Stimulated activated CD8-positive, alpha-beta memory T cell treated with anti-CD3 and anti-CD28 coated beads, Interleukin-7, amount 100 ng/mL, for 1 hour (primary cell): ENCODE measurements around the gene RNF126.
"Not testable (repeated sequence)": the region's sequence is repeated elsewhere in the genome, so short reads cannot be mapped to it uniquely, and the experiment has no call there.

Source experiments
- DNase-seq, 2 donors: peaks; one replicate each; pipeline ENCODE4 v3.0.0-alpha.2; 2020; ENCODE audit warnings: low read depth in 2 of 2

Gene RNF126

DNA sequence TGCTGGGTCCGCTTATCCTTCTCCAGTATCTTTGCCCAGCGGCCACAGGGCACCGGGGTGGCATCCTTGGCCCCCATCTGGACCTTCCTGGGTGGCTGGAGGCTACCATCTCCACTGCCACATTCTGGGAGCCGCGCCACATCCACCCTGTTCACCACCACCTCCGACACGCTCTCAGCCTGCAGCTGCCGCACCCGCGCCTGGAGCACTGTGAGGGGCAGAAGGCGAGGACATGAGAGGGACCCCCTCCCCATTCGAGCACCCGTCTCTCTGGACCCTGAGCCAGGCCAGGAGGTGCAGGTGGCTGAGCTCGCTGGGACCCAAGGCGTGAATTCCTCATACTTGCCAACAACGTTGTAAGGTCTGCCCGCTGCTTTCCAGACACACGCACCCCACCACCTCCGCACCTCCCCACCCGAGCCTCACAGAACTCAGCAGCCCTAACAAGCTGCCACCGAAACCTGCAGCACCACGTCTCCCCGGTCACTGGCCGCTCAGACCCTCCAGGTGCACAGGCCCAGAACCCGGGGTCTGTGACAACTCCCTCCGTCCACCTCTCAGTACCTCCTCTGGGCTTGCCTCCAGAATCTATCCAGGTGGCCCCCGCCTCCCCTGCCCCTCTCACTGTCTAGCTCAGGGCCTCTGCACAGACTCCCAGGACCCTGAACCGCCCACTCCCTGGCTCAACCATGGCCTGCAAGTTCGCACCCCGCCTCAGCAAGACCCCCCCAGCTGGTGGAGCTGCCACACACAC is 32.9 kb downstream of the RNF126 start:
- DNase-seq = no peak

DNA sequence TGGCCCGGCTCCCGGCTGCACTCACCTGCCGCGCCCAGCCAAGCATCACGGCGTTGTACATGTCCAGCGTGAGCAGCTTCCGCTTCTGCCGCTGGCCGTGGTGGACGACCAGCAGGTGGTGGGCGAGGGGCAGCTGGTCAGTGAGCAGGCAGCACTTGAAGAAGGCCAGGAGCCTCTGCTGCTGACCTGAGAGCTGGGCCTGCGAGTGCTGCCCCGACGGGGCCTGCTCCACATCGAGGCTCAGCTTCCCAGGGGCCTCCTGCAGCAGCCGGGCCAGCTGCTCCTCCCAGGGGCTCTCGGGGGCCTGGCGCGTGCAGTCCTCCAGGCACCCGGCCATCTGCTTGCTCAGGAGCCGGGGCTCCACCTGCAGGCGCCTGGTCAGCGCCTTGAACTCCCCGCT is 33.5 kb downstream of the RNF126 start:
- DNase-seq = not testable (repeated sequence)

DNA sequence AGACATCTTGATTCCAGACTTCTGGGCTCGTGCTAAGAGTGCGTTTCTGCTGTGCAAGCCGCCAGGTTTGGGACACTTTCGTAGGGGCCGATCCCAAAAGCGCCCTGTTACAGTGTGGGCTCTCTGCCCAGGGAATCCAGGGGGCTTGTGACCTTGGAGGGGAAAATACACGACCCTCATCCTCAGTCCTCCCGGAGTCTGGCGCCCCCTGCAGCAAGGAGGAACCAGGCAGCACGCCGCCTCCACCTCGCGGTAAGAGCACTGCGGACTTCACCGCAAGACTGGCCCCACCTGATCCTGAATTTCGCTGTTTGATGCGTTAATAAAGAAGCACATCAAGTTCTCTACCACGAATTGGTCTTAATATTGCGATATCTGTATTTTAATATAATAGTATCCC is 34.8 kb downstream of the RNF126 start:
- no peak for DNase-seq

DNA sequence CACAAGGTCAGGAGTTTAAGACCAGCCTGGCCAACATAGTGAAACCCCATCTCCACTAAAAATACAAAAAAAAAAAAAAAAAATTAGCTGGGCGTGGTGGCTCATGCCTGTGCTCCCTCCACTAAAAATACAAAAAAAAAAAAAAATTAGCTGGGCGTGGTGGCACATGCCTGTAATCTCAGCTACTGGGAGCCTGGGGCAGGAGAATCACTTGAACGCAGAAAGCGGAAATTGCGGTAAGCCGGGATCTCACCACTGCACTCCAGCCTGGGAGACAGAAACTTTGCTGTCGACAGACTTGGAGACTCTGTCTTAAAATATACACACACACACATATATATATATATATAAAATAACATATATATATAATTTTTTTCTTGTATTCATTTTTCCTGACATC is 36.4 kb downstream of the RNF126 start:
- not testable (repeated sequence) for DNase-seq

DNA sequence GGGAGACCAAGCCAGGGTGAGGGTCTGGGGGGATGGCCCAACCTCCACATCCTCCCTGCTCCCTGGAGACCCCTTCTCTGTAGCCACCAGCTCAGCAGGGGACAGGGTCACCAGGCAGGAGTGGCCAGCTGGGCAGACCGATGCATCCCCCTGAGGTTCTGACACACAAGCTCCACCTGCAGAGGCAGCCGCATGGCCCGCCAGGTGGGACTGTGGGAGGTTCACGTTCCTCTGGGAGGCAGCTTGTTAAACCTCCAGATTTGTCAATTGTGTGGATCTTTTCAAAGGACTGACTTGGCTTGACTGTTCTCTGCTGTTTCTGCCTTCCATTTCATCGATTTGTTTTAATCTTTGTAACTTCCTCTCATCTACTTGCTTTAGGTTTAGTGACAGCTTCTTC is 37.8 kb downstream of the RNF126 start:
- no peak for DNase-seq

DNA sequence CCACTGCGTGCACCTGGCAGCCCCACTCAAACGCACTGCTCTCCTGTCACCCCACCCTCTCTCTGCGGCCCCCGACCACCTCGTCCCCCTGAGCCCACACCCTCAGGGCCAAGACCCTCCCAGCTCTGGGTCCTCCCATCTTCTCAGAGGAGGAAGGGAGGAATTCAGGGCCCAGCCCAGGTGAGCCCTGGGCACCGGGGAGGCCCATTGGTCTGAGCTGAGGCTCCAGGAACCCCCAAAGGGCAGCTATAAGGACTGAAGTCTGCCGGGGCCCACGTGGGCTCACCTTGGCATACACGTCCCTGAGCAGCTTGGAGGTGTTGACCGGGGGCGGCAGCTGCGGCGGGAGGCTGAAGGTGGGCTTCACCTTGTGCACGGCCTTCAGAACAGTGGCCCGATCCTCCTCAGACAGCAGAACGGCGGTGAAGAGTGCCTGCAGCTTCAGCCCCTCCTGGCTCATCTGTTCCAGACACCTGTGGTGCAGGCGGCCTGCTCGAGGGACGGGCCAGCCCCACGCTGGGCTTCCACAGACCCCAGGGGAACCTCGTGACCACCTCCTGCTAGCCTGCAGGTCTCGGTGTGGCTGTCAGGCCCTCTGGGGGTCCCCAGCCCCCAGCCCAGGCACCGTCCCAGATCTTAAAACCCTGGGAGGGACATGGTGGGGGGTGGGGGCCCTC is 38.4 kb downstream of the RNF126 start:
- no peak for DNase-seq

DNA sequence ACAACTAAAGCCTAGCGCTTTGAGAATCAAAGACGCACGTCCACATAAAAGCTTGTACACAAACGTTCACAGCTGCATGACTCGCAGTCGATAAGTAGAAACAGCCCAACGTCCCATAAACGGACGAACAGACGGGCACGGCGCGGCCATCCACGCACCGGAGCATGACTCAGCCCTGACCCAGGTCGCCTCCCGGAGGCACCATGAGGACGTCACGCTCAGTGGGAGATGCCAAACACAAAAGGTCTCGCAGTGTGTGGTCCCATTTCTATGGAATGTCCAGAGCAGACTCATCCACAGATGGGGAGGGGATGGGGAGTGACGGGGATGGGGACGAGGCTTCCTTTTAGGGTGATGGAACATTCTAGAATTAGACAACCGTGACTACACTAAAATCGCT is 39.0 kb downstream of the RNF126 start:
- no peak for DNase-seq

DNA sequence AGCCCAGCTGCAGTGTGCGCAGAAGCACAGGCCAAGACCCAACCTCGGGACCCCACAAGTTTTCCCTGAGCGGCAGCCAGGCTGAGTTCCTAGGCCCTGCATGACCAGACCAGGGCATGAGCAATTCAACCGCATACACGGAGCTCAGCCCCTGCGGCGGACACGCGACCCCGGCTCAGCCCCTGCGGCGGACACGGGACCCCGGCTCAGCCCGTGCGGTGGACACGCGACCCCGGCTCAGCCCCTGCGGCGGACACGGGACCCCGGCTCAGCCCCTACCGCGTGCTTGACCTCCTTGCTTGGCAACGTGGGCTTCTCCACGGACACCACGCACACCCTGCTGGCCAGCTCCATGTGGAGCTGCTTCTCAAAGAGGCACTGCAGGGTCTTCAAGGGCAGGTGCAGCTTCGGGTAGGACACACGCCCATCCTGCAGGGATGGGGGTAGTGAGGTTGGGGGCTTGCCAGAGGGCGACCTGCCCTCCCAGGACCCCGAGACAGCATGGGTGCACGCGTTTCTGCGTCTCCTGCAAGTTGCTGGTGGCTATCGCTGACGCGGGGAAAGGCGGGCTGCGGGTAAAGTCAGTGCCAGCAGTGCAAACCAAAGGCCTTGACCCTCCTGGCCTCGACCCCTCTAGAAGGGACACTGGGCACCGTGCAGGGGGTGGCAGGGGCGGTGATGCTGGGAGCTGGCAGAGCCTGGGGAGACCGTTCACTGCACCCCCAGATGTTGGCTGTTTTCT is 39.7 kb downstream of the RNF126 start:
- no peak for DNase-seq

DNA sequence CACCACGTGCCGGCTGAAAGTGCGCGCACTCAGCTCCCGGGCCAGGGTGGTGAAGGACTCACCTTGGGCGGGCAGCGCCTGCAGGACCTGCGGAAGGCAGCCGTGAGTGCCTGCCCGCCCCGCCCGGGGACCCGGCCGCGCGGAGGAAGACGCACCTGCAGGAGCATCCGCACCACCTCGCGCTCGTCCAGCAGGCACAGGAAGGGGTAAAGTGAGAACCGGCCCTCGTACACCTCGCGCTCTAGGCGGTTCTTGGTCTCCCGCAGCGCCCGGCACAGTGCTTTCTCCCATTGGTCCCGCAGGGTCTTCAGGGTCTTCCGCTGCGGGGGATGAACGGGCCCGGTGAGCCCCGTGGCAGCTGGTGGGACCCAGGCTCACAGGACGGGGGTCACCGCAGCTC is 40.3 kb downstream of the RNF126 start:
- DNase-seq = no peak

DNA sequence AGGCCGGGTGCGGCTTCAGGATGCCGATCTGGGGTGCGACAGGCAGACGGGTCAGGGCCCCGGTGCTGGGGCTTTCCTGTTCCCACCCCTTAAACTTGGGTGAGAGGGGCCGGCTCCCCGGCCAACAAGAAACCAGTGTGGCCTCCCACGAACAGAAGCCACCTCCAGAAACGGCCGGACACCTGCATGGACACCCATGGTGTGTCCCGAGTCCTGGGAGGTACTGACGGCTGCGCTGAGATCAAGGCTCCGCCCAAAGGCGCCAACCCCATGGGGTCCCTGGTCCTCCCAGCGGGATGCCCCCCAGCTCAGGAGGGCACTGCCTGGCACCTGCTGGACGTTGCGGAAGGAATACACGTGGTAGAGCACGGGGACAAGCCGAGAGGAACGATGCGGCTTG is 41.2 kb downstream of the RNF126 start:
- DNase-seq = no peak

DNA sequence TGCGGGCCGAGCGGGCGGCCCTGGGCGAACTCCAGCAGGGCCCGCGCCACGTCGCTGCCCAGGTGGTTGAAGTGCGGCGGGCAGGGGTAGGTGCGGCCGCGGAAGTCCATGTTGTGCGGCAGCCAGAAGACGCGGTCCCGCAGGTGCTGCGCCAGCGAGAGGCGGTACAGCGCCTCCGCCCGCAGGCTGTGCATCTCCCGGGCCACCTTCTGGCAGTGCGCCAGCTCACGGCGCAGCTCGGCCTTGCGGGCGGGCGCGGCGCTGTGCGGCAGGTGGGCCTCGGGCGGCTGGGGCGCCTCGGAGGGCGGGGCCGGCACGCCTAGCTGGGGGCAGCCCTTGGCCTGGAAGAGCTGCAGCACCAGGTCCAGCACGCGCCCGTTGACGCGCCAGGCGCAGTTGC is 41.8 kb downstream of the RNF126 start:
- DNase-seq = not testable (repeated sequence)

DNA sequence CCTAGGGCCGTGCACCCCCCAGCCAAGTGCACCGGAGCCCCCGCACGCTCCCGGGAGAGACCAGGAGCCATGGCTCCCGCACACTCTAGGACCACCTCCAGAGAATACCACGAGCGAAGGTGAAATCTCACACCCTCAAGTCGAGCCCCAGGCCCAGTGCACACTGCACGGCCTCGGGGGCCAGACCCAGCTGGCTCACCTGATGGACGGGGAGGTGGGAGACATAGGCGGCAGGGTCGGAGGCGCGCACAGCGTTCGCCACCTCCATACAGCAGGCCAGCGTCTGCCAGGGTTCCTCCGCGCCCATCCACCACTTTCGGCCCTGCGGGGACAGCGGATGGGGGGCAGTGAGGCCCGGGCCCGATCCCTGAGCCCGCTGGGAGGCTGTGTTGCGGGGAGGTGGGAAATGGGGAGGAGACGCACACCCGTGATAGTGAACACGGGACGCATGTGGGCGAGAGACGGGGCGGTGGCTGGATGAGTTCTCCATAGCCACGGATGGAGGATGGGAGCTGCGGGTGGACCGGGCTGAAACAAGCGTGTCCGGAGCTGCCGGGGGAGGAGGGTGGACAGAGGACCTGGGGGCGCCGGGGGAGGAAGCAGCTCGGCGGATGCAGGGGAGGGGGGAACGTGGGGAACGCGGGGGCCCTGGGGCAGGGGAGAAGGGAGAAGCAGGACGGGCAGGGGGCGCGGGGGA is 42.7 kb downstream of the RNF126 start:
- DNase-seq = no peak

DNA sequence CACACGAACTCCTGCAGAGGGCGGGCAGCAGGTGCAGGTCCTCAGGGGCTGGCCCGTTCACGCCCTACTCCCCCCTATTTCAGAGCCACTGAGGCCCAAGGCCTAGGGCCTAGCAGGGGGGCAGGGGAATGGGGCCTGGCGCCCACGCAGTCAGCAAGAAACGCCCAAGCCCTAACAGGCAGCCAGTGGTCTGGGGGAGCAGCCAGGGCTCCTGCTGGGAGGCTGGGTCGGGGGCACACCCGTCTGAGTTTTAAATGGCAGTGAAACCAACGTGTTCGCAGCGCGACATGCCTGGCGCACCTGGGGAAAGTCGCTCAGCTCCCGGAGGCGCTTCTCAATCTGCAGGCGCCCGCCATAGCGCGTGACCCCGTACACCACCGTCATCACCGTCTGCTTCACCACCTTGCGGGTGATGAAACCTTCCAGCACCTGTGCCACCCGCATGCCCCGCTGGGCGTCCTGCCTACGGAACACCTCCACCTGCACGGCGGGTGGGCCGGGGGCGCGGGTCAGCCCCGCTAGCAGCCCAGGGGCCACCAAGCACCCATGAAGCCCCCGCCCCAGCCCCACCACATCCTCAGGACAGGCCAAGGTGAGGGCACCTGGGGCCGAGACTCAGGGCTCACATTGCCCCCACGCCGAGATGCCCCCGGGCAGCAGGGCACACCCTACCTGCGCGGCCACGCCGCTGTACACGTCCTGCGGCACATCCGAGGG is 43.6 kb downstream of the RNF126 start:
- DNase-seq = no peak

DNA sequence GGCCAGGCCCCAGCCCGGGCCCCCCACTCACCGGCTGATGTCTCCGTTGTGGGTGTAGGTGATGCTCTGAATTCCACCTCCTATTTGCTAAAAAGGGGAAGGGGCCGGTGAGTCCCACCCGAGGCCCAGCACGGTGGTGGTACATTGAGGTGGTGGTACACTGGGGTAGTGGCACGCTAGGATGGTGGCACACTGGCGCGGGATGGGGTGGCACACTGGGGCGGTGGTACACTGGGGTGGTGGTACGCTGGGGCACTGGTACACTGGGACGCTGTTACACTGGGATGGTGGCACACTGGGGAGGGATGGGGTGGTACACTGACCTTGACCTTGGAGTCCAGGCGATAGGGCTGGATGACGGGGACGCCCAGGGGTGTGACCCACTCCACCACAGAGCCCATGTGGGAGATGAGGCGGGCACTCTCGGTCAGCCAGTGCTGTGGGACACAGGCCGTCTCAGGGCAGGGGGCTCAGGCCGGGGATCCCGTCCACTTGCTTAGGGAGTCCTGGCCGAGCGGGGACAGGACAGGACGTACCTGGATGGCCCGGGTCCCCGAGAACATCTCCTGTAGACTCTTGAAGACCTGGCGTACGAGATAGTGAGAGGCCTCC is 44.2 kb downstream of the RNF126 start:
- no peak for DNase-seq

DNA sequence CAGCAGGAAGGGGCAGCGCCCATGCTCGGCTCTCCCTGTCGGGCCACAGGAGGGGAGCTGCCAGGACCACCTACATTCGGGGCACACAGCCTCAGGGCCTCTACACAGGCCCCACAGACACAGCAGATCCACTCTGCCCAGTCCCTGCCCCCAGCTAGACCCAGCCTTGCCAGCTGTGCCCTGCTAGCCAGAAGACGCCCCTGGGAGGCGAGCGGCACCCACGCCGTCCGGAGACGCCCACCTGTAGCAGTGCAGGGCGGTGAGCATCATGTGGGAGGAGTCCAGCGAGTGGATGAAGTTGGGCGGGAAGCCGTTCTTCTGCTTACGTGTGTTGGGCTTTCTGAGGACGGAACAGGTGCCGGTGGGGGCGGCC is 44.8 kb downstream of the RNF126 start:
- no peak for DNase-seq

DNA sequence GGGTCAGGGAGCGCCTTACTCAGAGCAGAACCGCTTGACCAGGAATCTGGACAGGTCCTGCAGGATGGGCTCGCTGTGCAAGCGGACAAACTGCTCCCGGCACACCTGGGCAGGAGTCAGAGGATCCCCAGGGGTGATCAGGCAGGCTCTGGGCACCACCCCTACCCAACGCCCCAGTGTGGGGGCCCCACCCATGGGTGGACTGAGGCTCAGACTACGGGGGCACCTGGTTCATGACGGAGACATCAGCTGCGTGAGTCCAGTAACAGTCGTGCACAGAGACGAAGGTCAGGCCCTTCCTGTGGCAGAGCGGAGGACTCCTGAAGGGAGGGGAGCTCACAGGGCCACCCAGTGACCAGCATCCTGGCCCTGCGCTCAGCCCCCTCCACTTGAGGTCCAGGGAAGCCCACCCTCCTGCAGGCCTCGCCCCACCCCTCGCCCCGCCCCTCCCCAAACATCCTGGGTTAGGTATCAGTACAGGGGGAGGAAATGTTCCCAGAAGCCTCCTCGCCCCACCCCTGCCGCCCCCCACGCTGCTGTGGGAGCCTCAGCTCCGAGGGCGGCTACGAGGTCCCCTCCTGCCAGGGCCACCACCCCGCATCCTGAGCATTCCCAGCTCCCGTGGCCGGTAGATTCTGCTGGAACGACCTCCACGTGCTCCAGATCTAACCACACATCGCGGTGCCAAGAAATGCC is 45.3 kb downstream of the RNF126 start:
- DNase-seq = no peak

DNA sequence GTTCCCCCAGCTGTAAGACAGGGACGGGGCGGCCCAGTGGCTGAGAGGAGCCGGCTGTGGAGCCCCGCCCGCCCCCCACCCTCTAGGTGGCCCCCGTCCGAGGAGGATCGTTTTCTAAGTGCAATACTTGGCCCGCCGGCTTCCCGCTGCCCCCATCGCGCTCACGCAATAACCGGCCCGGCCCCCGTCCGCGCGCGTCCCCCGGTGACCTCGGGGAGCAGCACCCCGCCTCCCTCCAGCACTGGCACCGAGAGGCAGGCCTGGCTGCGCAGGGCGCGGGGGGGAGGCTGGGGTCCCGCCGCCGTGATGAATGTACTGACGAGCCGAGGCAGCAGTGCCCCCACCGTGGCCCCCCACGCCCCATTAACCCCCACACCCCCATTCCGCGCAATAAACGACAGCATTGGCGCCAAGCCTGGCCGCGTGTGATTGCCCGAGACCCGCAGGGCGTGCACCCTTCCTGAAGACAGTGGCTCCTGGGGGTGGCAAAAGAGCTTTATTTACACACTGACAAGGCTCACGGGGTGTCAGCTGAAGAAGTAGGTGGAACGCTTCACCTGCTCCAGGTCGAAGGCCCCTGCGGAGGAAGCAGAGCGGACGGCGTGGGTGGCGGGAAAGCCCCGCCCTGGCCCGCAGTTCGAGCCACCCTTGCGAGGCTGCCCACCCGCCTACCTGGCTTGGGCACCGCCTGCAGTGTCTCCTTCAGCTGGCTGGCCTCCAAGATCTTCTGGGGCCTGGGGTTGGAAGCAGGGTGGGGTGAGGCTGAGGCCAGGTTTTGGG is 46.1 kb downstream of the RNF126 start:
- DNase-seq = no peak

DNA sequence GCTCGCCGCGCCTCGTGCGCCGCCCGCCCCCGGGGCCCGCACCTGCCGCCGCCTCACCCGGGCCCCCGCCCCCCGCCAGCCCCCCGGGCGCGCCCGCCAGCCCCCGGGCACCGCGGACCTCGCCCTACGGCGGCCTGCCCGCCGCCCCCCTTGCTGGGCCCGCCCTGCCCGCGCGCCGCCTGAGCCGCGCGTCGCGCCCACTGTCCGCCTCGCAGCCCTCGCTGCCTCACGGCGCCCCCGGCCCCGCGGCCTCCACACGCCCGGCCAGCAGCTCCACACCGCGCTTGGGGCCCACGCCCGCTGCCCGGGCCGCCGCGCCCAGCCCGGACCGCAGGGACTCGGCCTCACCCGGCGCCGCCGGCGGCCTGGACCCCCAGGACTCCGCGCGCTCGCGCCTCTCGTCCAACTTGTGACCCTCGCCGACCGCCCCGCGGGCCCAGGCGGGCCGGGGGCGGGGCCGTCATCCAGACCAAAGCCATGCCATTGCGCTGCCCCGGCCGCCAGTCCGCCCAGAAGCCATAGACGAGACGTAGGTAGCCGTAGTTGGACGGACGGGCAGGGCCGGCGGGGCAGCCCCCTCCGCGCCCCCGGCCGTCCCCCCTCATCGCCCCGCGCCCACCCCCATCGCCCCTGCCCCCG is 46.8 kb downstream of the RNF126 start:
- DNase-seq = no peak

DNA sequence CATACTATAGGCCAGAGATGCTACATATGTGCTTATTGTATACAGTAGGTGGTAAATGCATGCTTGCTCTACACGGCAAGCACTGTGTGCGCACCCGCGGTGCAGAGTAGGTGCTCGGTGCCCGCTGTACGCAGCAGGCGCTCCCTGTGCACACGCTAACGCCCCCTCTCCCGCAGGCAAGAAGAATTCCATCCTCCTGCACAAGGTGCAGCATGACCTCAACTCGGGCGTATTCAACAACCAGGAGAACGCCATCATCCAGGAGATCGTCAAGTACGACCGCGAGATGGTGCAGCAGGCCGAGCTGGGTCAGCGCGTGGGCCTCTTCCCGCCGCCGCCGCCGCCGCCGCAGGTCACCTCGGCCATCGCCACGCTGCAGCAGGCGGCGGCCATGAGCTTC is 47.4 kb downstream of the RNF126 start:
- no peak for DNase-seq
